GM21723 (cell line): ENCODE data around the gene MATN3.
A peak's percentile ranks its signal among the peaks of the same experiment; 100 is the strongest.
"Not testable (repeated sequence)": the region's sequence is repeated elsewhere in the genome, so short reads cannot be mapped to it uniquely, and the experiment has no call there.

Experiments
- ATAC-seq: cut with Tn5 transposase; IDR thresholded peaks from one replicate; pipeline ENCODE4 v1.9.1; 2021; ENCODE audit warnings: mild to moderate bottlenecking, moderate library complexity; ENCODE audit not compliant: unreplicated experiment

MATN3 gene, protein sequence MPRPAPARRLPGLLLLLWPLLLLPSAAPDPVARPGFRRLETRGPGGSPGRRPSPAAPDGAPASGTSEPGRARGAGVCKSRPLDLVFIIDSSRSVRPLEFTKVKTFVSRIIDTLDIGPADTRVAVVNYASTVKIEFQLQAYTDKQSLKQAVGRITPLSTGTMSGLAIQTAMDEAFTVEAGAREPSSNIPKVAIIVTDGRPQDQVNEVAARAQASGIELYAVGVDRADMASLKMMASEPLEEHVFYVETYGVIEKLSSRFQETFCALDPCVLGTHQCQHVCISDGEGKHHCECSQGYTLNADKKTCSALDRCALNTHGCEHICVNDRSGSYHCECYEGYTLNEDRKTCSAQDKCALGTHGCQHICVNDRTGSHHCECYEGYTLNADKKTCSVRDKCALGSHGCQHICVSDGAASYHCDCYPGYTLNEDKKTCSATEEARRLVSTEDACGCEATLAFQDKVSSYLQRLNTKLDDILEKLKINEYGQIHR

GRCh38 chr2:20012282-20013125 is at the start of gene MATN3:
MATN3 (minus strand) TSS chr2:20012668; CDS start chr2:20012631, 37 bp downstream.
- no peak for ATAC-seq

- no peak for ATAC-seq
Measured at GRCh38 chr2:20061940-20062339, 49.5 kb upstream of the MATN3 start.

GRCh38 chr2:20061476-20061875 is 49.0 kb upstream of the MATN3 start:
- no peak for ATAC-seq

- no peak for ATAC-seq
Measured at GRCh38 chr2:20060106-20060505, 47.6 kb upstream of the MATN3 start.

- ATAC-seq = no peak
Measured at GRCh38 chr2:20057268-20057667, 44.8 kb upstream of the MATN3 start.

DNA sequence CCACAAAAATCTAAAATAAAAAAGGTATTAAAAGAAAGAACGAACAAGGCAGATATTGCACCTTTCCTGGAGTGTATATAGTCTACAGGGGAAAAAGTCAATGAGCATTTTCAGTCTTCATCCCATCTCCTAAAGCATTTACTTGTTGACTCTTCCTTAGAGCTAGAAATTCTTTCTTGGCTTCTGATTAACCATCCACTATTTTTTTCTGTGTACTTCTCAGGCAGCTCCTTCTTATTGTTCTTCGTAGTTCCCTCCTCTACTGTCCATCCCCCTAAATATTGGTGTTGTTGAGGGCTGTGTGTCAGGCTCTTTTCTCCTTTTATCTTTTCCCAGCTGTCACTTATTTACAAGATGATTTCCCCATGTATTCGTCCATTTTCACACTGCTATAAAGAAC is 42.5 kb upstream of the MATN3 start:
- no peak for ATAC-seq

- ATAC-seq = no peak
Measured at GRCh38 chr2:20054119-20054518, 41.7 kb upstream of the MATN3 start.

GRCh38 chr2:20052861-20053281 is 40.4 kb upstream of the MATN3 start:
- ATAC-seq = no peak

GRCh38 chr2:20052229-20052851 is 39.9 kb upstream of the MATN3 start:
- no peak for ATAC-seq

GRCh38 chr2:20051532-20052228 is 39.2 kb upstream of the MATN3 start, which contains the start of gene LAPTM4A:
LAPTM4A (minus strand) TSS chr2:20051628; CDS start chr2:20051520, 108 bp downstream.
- peak; percentile 95 for ATAC-seq

DNA sequence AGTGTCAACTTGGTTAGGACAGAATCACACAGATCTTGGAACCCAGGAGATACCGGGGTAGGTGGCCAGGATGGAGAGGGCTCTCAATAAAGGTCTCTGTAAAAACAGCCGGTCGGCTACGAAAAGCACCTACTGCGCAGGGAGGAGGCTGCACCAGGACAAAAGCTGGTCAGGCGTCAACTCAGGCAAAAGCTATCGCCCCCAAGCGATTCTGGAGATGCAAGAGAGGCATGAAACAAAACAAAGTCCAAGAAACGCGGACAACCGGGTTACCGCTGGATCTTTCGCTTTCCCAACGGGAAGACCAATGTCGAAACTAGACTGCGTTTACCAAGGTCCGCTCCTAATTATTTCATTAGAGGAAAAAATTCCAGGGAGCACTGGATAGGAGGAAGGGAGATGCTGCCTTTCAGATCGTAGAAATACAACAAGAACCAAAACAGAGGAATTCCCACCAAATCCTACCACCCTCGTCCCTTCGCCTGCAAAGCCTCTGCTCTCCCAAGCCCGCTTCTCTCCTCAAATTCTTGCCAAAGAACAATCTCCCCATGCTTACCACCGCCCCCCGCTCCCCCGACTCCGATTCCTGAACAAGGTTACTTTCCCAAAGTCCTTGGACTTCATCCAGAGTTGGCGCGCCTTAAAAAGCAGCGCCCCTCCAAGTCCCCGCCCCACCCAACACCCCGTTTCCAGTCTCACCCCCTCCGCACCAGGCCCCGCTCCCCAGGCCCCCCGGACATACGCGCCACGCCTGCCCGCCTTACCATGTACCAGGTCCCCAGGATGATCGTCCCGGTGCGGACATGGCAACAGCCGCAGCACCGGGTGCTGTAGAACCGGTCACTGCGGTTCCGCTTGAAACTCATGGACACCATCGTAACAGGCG is 38.4 kb upstream of the MATN3 start:
- ATAC-seq = peak; percentile 30

GRCh38 chr2:20050104-20050645 is 37.7 kb upstream of the MATN3 start:
- no peak for ATAC-seq

GRCh38 chr2:20049637-20050036 is 37.2 kb upstream of the MATN3 start:
- ATAC-seq = no peak

- ATAC-seq = no peak
Measured at GRCh38 chr2:20048488-20049448, 36.3 kb upstream of the MATN3 start.

DNA sequence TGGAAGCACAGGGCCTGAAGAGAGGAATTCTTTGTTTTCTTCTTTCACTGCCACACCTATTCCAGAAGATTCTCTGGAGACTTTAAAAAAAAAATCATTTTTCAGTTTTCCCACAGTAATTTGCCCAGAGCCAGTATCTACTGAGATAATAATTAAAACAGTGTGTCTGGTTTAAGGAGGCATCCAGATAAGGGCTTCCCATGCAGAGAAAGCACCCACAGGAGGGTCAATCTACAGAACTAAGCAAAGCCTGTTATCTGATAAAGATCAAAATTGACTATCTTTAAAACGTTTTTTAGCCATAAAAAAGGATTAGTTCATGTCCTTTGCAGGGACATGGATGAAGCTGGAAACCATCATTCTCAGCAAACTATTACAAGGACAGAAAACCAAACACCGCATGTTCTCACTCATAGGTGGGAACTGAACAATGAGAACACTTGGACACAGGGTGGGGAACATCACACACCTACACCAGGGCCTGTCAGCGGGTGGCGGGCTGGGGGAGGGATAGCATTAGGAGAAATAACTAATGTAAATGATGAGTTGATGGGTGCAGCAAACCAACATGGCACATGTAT is 33.3 kb upstream of the MATN3 start:
- ATAC-seq = not testable (repeated sequence)

DNA sequence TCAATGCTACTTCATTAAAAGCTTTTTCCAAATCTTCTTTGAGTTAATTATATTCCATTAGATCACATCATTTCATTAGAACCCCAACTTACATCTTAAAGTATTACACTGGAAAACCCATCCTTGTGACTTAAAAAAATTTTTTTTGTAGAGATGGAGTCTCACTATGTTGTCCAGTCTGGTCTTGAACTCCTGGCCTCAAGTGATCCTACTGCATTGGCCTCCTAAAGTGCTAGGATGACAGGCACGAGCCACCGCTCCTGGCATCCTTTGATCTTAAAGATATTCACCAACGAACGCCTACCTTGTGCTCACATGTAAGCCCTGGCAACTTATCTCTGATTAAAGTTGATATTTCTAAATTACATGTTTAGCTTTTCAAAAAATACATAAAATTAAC is 32.3 kb upstream of the MATN3 start:
- ATAC-seq = no peak

GRCh38 chr2:20042531-20042930 is 30.1 kb upstream of the MATN3 start:
- ATAC-seq = no peak
